NCI-H1417 treated with DMSO at 0.1 percent for 48 hours (cell line): ENCODE results near the gene MRGPRX3.
A peak's percentile ranks its signal among the peaks of the same experiment; 100 is the strongest.
"Not testable (repeated sequence)": the region's sequence is repeated elsewhere in the genome, so short reads cannot be mapped to it uniquely, and the experiment has no call there.

ENCODE experiments used
- DNase-seq: peaks from one replicate; lab custom pipeline; 2025; lab: John Stamatoyannopoulos, UW

Gene MRGPRX3

DNA sequence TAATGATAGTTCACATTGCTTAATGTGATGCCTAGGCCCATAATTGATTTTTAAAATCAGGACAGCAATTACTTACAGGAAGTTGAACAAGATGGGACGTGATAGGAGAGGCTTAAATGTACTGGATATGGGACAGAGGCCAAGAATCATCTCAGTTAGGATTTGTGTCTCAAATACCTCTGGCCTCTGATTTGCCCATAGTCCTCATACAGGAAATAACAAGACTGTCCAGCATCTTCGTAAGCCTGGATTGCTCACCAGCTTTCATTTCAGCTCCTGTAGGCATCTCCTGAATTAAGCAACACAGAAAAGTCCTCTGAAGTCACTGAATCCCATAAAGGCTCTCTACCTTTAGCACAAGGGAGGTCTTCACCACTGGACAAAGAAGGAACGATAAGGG lies at the start of gene MRGPRX3:
Gene MRGPRX3, plus strand, starts transcription at position 231 of the 400 bp plus-strand sequence. CDS start 4,632 bp downstream, outside the sequence.
- DNase-seq, result no peak

DNA sequence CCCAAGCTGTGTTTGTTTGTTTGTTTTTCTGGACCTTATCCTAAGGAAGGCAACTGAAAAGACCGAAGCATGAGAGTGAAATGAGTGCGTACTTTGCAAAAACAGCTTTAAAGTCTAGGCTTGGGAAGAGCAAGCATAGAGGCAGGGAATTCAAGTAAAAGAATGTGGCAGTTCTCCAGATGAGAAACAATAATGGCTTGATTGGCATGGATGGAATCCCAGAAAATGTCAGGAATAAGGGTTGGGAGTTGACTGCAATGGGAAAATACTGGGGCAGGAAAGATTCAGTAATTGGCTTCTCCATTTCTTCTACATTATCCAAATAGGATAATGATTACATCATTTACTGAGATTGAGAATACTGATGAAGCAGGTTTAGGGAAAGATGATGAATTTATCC lies 44.0 kb upstream of the MRGPRX3 start:
- no peak for DNase-seq

GRCh38 chr11:18088966-18089365 lies 43.4 kb upstream of the MRGPRX3 start:
- DNase-seq, result no peak

GRCh38 chr11:18091731-18092130 lies 40.6 kb upstream of the MRGPRX3 start:
- DNase-seq, result no peak

DNA sequence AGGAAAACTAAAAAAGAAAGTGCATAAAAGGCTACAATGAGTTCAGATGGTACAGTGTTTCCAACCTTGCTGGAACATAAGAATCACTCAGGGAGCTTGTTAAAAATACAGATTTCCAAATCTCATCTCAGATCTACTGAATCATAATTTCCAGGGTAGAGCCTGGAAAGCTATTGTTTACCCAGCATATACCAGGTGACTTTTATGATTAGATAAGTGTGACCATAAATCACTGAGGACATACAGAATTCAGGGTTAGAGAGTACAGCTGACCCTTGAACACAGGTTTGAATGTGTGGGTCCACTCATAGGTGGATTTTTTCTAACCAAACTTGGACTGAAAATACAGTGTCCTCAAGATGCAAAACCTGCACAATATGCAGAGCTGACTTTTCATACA lies 38.4 kb upstream of the MRGPRX3 start:
- DNase-seq, result no peak

DNA sequence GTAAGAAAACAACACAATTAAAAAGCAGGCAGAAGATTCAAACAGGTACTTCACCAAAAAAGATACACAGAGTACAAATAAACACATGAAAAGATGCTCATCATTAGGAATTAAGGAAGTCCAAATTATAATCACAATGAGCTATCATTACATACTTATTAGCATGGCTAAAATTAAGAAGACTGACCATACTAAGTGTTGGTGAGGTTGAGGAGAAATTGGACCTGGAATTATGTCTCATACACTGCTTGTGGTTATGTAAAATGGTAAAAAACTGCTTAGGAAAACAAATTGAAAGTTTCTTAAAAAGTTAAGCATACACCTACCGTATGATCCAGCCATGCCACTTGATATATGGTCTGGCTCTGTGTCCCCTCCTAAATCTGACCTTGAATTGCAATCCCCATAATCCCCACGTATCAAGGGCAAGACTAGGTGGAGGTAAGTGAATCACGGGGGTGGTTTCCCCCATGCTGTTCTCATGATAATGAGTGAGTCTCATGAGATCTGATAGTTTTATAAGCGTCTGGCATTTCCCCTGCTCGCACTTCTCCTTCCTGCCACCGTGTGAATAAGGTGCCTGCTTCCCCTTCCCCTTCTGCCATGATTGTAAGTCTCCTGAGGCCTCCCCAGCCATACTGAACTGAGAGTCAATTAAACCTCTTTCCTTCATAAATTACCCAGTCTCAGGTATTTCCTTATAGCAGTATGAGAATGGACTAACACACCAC lies 31.3 kb upstream of the MRGPRX3 start:
- DNase-seq, result no peak

DNA sequence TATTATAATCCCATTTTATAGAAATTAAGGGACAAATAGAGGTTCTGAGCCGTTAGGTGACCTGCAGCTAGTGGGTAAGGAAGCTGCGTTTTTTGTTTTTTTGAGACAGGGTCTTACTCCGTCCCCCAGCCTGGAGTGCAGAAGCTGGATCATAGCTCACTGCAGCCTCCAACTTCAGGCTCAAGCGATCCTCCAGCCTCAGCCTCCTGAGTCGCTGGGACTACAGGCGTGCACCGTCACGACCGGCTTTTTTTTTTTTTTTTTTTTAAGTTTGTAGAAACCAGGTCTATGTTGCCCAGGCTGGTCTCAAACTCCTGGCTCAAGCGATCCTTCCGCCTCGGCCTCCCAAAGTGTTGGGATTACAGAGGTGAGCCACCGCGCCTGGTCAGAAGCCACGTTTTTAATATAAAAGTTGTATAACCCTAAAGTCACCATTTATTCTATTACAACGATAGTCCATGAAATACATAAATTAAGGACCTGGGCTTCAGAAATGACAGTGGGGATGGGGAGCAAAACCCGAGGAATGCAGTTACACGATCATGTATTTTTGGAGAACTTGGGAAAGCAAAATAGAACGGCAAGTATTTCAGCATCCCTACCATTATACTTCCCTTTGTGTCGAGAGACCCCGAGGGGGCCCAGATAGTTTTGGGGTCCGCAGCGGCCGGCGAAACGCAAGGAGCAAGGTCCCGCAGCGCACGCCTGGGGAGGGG lies 27.1 kb upstream of the MRGPRX3 start:
- no peak for DNase-seq

GRCh38 chr11:18105802-18106574 lies 26.4 kb upstream of the MRGPRX3 start, which contains the start of gene SAAL1:
Gene SAAL1 (minus strand): TSS chr11:18106082. CDS start chr11:18106041, 41 bp downstream.
- no peak for DNase-seq

DNA sequence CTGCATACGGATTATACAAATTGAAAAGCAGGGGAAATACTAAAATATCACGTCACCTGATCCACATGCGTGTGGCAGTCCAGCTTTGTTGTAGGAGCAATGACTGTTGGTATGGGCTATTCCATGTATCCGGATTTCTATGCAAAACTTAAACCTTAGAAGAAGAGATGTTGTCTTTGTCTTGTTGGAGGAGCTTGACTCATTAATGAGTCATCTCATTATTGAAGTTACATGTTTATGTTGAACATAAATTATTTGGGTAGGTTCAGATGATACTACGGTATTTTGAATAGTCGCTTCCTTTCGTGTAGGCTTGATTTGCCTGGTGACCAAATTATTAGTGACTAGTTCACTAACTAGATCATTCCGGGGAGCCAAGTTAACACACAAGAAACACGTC lies 25.7 kb upstream of the MRGPRX3 start:
- DNase-seq, result no peak

GRCh38 chr11:18108254-18108653 lies 24.1 kb upstream of the MRGPRX3 start:
- no peak for DNase-seq

GRCh38 chr11:18111005-18111404 lies 21.4 kb upstream of the MRGPRX3 start:
- no peak for DNase-seq

DNA sequence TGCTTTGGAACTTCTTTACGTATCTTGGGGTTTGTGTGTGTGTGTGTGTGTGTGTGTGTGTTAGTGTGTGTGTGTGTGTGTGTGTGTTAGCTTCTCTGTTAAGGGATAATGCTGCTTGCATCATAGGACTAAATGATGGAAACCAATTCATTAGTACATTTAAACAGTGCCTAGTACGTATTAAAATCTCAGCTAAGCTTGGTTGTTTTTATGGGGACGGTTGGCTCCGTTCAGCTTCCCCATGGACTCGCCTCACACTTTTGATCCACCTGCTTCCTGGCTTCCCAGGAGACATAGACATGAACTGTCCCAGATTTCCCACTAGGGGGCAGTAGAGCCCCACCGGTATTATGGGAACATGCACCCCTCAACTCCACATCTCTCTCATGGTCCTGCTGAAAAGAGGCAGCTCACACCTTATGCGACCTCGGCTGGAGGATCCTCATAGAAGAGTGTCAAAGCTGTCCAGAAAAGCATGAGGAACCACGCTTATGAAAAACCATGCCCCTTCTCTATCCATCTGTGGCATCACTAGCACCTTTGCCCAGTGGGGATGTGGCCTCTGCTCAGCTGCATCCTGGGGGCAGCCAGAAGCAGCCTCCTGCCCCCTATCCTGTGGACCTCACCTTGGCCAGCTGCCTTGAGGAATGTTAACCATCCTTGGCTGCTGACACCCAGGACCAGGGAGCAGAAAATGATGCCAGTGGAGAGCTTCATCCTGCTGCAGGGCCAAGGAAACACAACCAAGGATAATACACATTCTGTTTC lies 16.8 kb upstream of the MRGPRX3 start:
- peak; percentile 29 for DNase-seq

- DNase-seq, result not testable (repeated sequence)
Observed at GRCh38 chr11:18121331-18121828, 11.0 kb upstream of the MRGPRX3 start.

DNA sequence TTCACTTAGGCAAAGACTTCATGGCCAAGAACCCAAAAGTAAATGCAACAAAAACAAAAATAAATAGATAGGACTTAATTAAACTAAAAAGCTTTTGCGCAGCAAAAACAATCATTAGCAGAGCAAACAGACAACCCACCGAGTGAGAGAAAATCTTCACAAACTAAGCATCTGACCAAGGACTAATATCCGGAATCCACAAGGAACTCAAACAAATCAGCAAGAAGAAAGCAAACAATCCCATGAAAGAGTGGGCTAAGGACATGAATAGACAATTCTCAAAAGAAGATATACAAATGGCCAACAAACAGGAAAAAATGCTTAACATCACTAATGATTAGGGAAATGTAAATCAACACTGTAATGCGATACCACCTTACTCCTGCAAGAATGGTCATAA lies 1.3 kb upstream of the MRGPRX3 start:
- DNase-seq, result not testable (repeated sequence)

DNA sequence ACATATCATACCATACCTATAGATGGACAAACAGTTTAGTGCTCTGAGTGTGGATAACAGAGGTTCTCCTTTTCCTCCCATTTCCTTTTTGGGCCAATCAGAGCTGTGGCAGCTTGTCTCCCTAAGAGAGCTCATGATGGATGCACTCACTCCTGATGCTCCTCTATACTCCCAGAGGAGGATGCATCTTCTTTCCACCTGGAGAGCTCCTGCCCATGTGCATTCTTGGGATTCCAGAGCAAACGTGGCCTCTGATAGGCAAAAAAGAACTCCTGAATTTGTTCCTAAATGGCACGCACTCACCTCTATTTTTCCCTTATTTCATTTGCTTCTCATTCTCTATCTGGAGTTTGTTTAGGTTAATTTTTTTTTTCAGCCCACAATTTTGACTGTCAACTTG lies 2.9 kb downstream of the MRGPRX3 start:
- no peak for DNase-seq

- no peak for DNase-seq
Observed at GRCh38 chr11:18137186-18137800, 4.9 kb downstream of the MRGPRX3 start.

DNA sequence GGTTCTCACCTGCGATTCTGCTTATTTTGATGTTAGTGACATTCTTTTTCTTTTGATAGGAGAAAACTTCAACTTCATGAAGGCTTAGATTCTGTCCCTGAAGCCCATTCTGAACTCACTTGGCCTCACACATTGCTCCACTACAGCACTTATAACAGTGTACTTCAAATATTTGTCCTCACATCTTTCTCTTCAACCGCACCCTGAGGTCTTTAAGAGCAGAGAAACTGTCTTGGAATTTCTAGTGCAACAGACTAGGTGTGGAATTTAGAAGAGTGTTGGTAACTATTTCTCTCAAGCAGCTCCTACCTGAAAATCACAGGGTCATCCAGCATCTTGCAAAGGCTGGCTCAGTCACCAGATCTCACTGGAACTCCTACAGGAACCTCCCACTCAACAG lies 7.8 kb downstream of the MRGPRX3 start:
- DNase-seq, result no peak

- DNase-seq, result no peak
Observed at GRCh38 chr11:18144243-18144642, 11.9 kb downstream of the MRGPRX3 start.

- no peak for DNase-seq
Observed at GRCh38 chr11:18145025-18145424, 12.7 kb downstream of the MRGPRX3 start.

DNA sequence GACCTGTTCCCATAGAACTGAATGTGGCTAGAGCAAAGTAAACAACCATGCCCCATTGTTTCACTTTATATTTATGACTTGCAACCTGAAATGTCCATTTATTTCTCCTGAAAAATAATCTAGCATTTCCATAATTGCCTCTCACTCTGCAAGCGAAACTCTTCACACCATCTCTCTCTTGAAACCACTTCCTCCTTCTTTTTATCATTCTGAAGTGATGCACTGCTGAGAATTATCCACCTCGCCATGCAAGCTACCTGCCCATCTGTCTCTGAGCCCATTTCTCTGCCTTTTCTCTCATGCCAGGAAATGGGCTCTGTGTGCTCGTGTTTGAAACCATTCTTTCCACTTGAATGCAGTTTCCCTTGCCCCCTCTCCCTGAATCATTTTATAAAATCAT lies 13.5 kb downstream of the MRGPRX3 start:
- no peak for DNase-seq

GRCh38 chr11:18151581-18151980 lies 19.2 kb downstream of the MRGPRX3 start:
- no peak for DNase-seq
